ENCODE data around the gene MIOS.
"Not testable (repeated sequence)": the region's sequence is repeated elsewhere in the genome, so short reads cannot be mapped to it uniquely, and the experiment has no call there.

MIOS gene

GRCh38 chr7:7554649-7555575 lies 11.8 kb upstream of the MIOS start:
- no peak for DNase-seq (ENCODE audit: low read depth in 3 of 3)

- no peak for DNase-seq (ENCODE audit: low read depth in 3 of 3)
Measured at GRCh38 chr7:7556852-7557251, 9.8 kb upstream of the MIOS start.

- DNase-seq (ENCODE audit: low read depth in 3 of 3) = no peak
Measured at GRCh38 chr7:7557252-7557651, 9.4 kb upstream of the MIOS start.

GRCh38 chr7:7561591-7561990 lies 5.1 kb upstream of the MIOS start:
- not testable (repeated sequence) for DNase-seq (ENCODE audit: low read depth in 3 of 3)

- no peak for DNase-seq (ENCODE audit: low read depth in 3 of 3)
Measured at GRCh38 chr7:7562736-7563135, 3.9 kb upstream of the MIOS start.

- no peak for DNase-seq (ENCODE audit: low read depth in 3 of 3)
Measured at GRCh38 chr7:7563269-7563668, 3.4 kb upstream of the MIOS start.

GRCh38 chr7:7563813-7564212 lies 2.9 kb upstream of the MIOS start:
- DNase-seq (ENCODE audit: low read depth in 3 of 3) = no peak

- DNase-seq (ENCODE audit: low read depth in 3 of 3) = no peak
Measured at GRCh38 chr7:7564323-7564780, 2.3 kb upstream of the MIOS start.

GRCh38 chr7:7565018-7565680 lies 1.5 kb upstream of the MIOS start:
- DNase-seq (ENCODE audit: low read depth in 3 of 3) = no peak

- DNase-seq (ENCODE audit: low read depth in 3 of 3) = no peak
Measured at GRCh38 chr7:7565746-7566650, 686 bp upstream of the MIOS start.

- DNase-seq (ENCODE audit: low read depth in 3 of 3) = no peak
Measured at GRCh38 chr7:7567898-7568531, 1.3 kb downstream of the MIOS start.

- DNase-seq (ENCODE audit: low read depth in 3 of 3) = no peak
Measured at GRCh38 chr7:7568553-7568952, 1.9 kb downstream of the MIOS start.

- no peak for DNase-seq (ENCODE audit: low read depth in 3 of 3)
Measured at GRCh38 chr7:7569081-7569527, 2.4 kb downstream of the MIOS start.

GRCh38 chr7:7569615-7570014 lies 2.9 kb downstream of the MIOS start:
- DNase-seq (ENCODE audit: low read depth in 3 of 3) = no peak

GRCh38 chr7:7570584-7570983 lies 3.9 kb downstream of the MIOS start:
- DNase-seq (ENCODE audit: low read depth in 3 of 3) = no peak

GRCh38 chr7:7573701-7574100 lies 7.0 kb downstream of the MIOS start:
- DNase-seq (ENCODE audit: low read depth in 3 of 3) = no peak

- DNase-seq (ENCODE audit: low read depth in 3 of 3) = no peak
Measured at GRCh38 chr7:7576344-7576743, 9.7 kb downstream of the MIOS start.

GRCh38 chr7:7577888-7578287 lies 11.2 kb downstream of the MIOS start:
- DNase-seq (ENCODE audit: low read depth in 3 of 3) = no peak

GRCh38 chr7:7579638-7580037 lies 13.0 kb downstream of the MIOS start:
- no peak for DNase-seq (ENCODE audit: low read depth in 3 of 3)

GRCh38 chr7:7581531-7582179 lies 15.0 kb downstream of the MIOS start:
- no peak for DNase-seq (ENCODE audit: low read depth in 3 of 3)

GRCh38 chr7:7582596-7582995 lies 15.9 kb downstream of the MIOS start:
- DNase-seq (ENCODE audit: low read depth in 3 of 3) = no peak

Data from stimulated activated CD4-positive, alpha-beta T cell treated with anti-CD3 and anti-CD28 coated beads, TNF-alpha, amount 100 ng/mL, for 4 hours (primary cell).